Measurements from ENCODE around the gene XYLT1. TPM values are rescaled to one million over a fixed set of nuclear protein-coding genes. Genes with fewer than 3 reads are reported as not detected.

The XYLT1 gene
- total and polyA plus RNA-seq, 2 of the 8 experiments (the other 6 are each of a cell fraction or from before 2014, with no cell fraction given) = 6.6 to 25.4 TPM

DNA sequence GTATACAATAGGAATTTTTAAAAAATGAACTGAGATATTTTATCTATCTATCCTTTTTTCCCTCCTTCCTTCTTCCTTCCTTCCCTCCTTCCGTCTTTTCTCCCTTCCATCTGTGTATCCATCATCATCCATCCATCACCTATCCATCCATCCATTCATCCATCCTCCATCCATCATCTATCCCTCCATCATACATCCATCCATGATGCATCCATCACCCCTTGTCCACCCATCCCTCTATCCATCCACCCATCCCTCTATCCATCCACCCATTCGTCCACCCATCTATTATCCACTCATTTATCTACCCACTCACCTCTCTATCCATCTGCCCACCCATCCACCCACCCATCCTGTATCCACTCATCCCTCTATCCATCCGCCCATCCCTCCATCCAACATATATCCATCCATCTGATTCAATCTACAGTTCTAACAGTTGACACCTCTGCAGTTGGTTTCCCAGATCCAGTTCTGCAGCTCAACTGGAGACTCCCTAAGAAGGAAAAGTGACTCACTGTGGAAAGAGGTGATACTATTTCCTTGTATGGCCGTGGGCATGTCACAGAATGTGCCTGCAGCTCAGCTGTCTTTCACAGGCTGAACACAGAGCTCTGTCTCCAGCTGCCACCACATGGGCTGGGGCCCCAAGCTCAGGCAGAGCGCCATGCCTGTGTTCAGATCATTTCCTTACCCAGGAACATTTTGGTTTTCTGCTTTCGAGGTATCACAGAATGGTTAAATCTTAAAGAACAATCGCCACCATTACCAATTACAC is 130.8 kb downstream of the XYLT1 start:
- no peak overlapping the region for H3K18ac ChIP-seq (ENCODE audit: extremely low read depth, low read length)
- H3K14ac ChIP-seq (ENCODE audit: insufficient read length) = no peak overlapping the region
- DNase-seq (ENCODE audit: low read depth in 1 of 2, low spot score in 2 of 2) (no peak), FAIRE-seq (no peak)
- H3K4ac ChIP-seq (replicated peaks; ENCODE audit: insufficient read length, low read depth, low read length) = no peak overlapping the region
- no peak overlapping the region for H2BK5ac ChIP-seq (ENCODE audit: low read depth, low read length)
- H2BK12ac ChIP-seq (ENCODE audit: low read depth, low read length) = no peak overlapping the region
- H3K4me2 ChIP-seq (ENCODE audit: insufficient read depth in 1 of 2, low read depth in 2 of 2, low read length in 2 of 2) = no peak overlapping the region
- no peak overlapping the region for H4K8ac ChIP-seq (ENCODE audit: extremely low read depth, insufficient read depth, low read length)
- H2AFZ ChIP-seq (ENCODE audit: low read length) = no peak overlapping the region
- peaks cover 0 to 5% of the 10 kb centered on the region in 2 experiments; a peak in 1 of 4 replicates for H3K79me2 ChIP-seq (ENCODE audit: control insufficient read depth in 1 of 2, insufficient read depth in 2 of 2, low read length in 2 of 2)
- no peaks in the 10 kb centered on the region for H3K36me3 ChIP-seq (ENCODE audit: control insufficient read depth in 2 of 4, insufficient read depth in 4 of 4, low read length in 3 of 4)
- H3K27me3 ChIP-seq (replicated peaks in 1 of 4; ENCODE audit: control insufficient read depth in 3 of 4, extremely low read depth in 1 of 4, insufficient read depth in 3 of 4, low read length in 3 of 4) = no peaks in the 10 kb centered on the region
- ChIA-PET POLR2A (ENCODE audit: partially characterized antibody) (no interaction called here), CTCF (ENCODE audit: partially characterized antibody) (interaction anchor here (0.6 to 1.0 kb wide), 2 partner anchors 76 to 128 kb away, joined by 3 to 4 read pairs; no protein-coding TSS in a partner anchor)
- H2BK15ac ChIP-seq (ENCODE audit: low read length) = no peak overlapping the region
- H2BK20ac ChIP-seq (ENCODE audit: low read length) = no peak overlapping the region
- no peak overlapping the region for H3K23ac ChIP-seq (ENCODE audit: insufficient read length)
- no peak overlapping the region for H4K5ac ChIP-seq (ENCODE audit: insufficient read length, low read depth, low read length)
- no peak for TF ChIP-seq SAP30 (IDR thresholded peaks at IDR 0.05; ENCODE audit: insufficient read depth, insufficient replicate concordance, low read length)
- TF ChIP-seq, protein P1, sequence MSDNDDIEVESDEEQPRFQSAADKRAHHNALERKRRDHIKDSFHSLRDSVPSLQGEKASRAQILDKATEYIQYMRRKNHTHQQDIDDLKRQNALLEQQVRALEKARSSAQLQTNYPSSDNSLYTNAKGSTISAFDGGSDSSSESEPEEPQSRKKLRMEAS (IDR thresholded peaks at IDR 0.05) = no peak
- peaks cover 3% of the 10 kb centered on the region; the same call in 1 of the 2 replicates for H3K23me2 ChIP-seq (ENCODE audit: low read depth, low read length)
- H3K56ac ChIP-seq (replicated peaks; ENCODE audit: insufficient read length, low read depth, low read length) = no peak overlapping the region
- 92 to 100% methylated on average over 2 to 6 of the region's 7 CpGs for WGBS, 2 experiments (ENCODE audit: extremely low coverage in 1 of 2, insufficient coverage in 1 of 2, insufficient read length in 1 of 2, insufficient replicate concordance in 2 of 2, low coverage in 1 of 2, low lambda C conversion rate in 2 of 2, missing lambda C conversion rate in 1 of 2)
- H3K27ac ChIP-seq (ENCODE audit: low read depth, low read length) = no peak overlapping the region
- peaks cover 0 to 2% of the 10 kb centered on the region in 2 experiments for H4K20me1 ChIP-seq (replicated peaks in 1 of 2; ENCODE audit: control insufficient read depth in 1 of 2, insufficient read depth in 2 of 2, low read length in 2 of 2)
- peaks cover 5% of the 10 kb centered on the region for H3K79me1 ChIP-seq (ENCODE audit: low read depth, low read length)
- no peak overlapping the region for H3K4me3 ChIP-seq (ENCODE audit: extremely low read depth in 1 of 4, insufficient read depth in 2 of 4, low read depth in 3 of 4, low read length in 4 of 4)
- H3K4me1 ChIP-seq (replicated peaks in 1 of 4; ENCODE audit: control insufficient read depth in 3 of 4, insufficient read depth in 4 of 4, low read length in 3 of 4) = no peaks in the 10 kb centered on the region
- H2BK120ac ChIP-seq (replicated peaks; ENCODE audit: low read depth, low read length) = no peak overlapping the region
- no peak overlapping the region for H3K9ac ChIP-seq (replicated peaks in 1 of 4; ENCODE audit: extremely low read depth in 1 of 4, low read depth in 3 of 4, low read length in 3 of 4)
- H3K9me3 ChIP-seq (ENCODE audit: insufficient read depth in 2 of 2, low read depth in 1 of 2, low read length in 1 of 2) = no peaks in the 10 kb centered on the region
- H2AK5ac ChIP-seq (ENCODE audit: low read depth, low read length) = no peak overlapping the region
- H4K91ac ChIP-seq (replicated peaks; ENCODE audit: insufficient read length, low read length) = no peak overlapping the region

Measured in H1 (cell line).